ENCODE data around the gene COL19A1.

The COL19A1 gene

GRCh38 chr6:69900869-69901268 is 34.5 kb downstream of the COL19A1 start:
- no peak for DNase-seq (ENCODE audit: low read depth)
- H3K4me3 ChIP-seq (ENCODE audit: low read depth, low read length) = no peak overlapping the region
- TF ChIP-seq CTCF (IDR thresholded peaks at IDR 0.05; ENCODE audit: control insufficient read depth, extremely low read depth, insufficient read depth) = no peak

GRCh38 chr6:69901361-69901760 is 35.0 kb downstream of the COL19A1 start:
- no peak for TF ChIP-seq CTCF (IDR thresholded peaks at IDR 0.05; ENCODE audit: control insufficient read depth, extremely low read depth, insufficient read depth)
- H3K4me3 ChIP-seq (ENCODE audit: low read depth, low read length) = no peak overlapping the region
- DNase-seq (ENCODE audit: low read depth) = no peak

GRCh38 chr6:69907981-69908498 is 41.7 kb downstream of the COL19A1 start:
- DNase-seq (ENCODE audit: low read depth) = no peak
- no peak overlapping the region for H3K4me3 ChIP-seq (ENCODE audit: low read depth, low read length)
- TF ChIP-seq CTCF (IDR thresholded peaks at IDR 0.05; ENCODE audit: control insufficient read depth, extremely low read depth, insufficient read depth) = no peak

- no peak for TF ChIP-seq CTCF (IDR thresholded peaks at IDR 0.05; ENCODE audit: control insufficient read depth, extremely low read depth, insufficient read depth)
- DNase-seq (ENCODE audit: low read depth) = no peak
- H3K4me3 ChIP-seq (ENCODE audit: low read depth, low read length) = no peak overlapping the region
Observed at GRCh38 chr6:69913361-69913760, 47.0 kb downstream of the COL19A1 start.

GRCh38 chr6:69914015-69914485 is 47.7 kb downstream of the COL19A1 start:
- no peak overlapping the region for H3K4me3 ChIP-seq (ENCODE audit: low read depth, low read length)
- no peak for TF ChIP-seq CTCF (IDR thresholded peaks at IDR 0.05; ENCODE audit: control insufficient read depth, extremely low read depth, insufficient read depth)
- no peak for DNase-seq (ENCODE audit: low read depth)

GRCh38 chr6:69915346-69915745 is 49.0 kb downstream of the COL19A1 start:
- no peak for TF ChIP-seq CTCF (IDR thresholded peaks at IDR 0.05; ENCODE audit: control insufficient read depth, extremely low read depth, insufficient read depth)
- no peak for DNase-seq (ENCODE audit: low read depth)

GRCh38 chr6:69917834-69918233 is 51.5 kb downstream of the COL19A1 start:
- TF ChIP-seq CTCF (IDR thresholded peaks at IDR 0.05; ENCODE audit: control insufficient read depth, extremely low read depth, insufficient read depth) = no peak
- DNase-seq (ENCODE audit: low read depth) = no peak
- no peak overlapping the region for H3K4me3 ChIP-seq (ENCODE audit: low read depth, low read length)

More at GRCh38 chr6:69915346-69915745, 49.0 kb downstream of the COL19A1 start:
- no peak overlapping the region for H3K4me3 ChIP-seq (ENCODE audit: low read depth, low read length)
